Measurements from ENCODE around the gene CDKN1C.

The CDKN1C gene

GRCh38 chr11:2923446-2924375, 38.1 kb upstream of the CDKN1C start:
- DNase-seq (ENCODE audit: low spot score) = no peak

GRCh38 chr11:2922655-2923054, 37.1 kb upstream of the CDKN1C start:
- DNase-seq (ENCODE audit: low spot score) = no peak

GRCh38 chr11:2921742-2922493, 36.3 kb upstream of the CDKN1C start:
- no peak for DNase-seq (ENCODE audit: low spot score)

- DNase-seq (ENCODE audit: low spot score) = no peak
These were observed 35.7 kb upstream of the CDKN1C start for GRCh38 chr11:2921261-2921660.

- DNase-seq (ENCODE audit: low spot score) = no peak
These were observed 34.8 kb upstream of the CDKN1C start for GRCh38 chr11:2920343-2920742.

- DNase-seq (ENCODE audit: low spot score) = no peak
These were observed 34.3 kb upstream of the CDKN1C start for GRCh38 chr11:2919837-2920236.

- DNase-seq (ENCODE audit: low spot score) = no peak
These were observed 33.6 kb upstream of the CDKN1C start for GRCh38 chr11:2919188-2919587.

GRCh38 chr11:2917842-2918490, 32.4 kb upstream of the CDKN1C start:
- no peak for DNase-seq (ENCODE audit: low spot score)

GRCh38 chr11:2916892-2917645, 31.5 kb upstream of the CDKN1C start:
- DNase-seq (ENCODE audit: low spot score) = no peak

- DNase-seq (ENCODE audit: low spot score) = no peak
These were observed 30.7 kb upstream of the CDKN1C start for GRCh38 chr11:2916114-2916891.

GRCh38 chr11:2915473-2915872, 29.9 kb upstream of the CDKN1C start:
- no peak for DNase-seq (ENCODE audit: low spot score)

GRCh38 chr11:2914455-2915195, 29.1 kb upstream of the CDKN1C start:
- DNase-seq (ENCODE audit: low spot score) = no peak

GRCh38 chr11:2913776-2914175, 28.2 kb upstream of the CDKN1C start:
- no peak for DNase-seq (ENCODE audit: low spot score)

GRCh38 chr11:2913019-2913431, 27.4 kb upstream of the CDKN1C start:
- no peak for DNase-seq (ENCODE audit: low spot score)

GRCh38 chr11:2912498-2912897, 26.9 kb upstream of the CDKN1C start:
- DNase-seq (ENCODE audit: low spot score) = peak; percentile 81

- DNase-seq (ENCODE audit: low spot score) = no peak
These were observed 26.3 kb upstream of the CDKN1C start for GRCh38 chr11:2911785-2912391.

GRCh38 chr11:2911088-2911784, 25.7 kb upstream of the CDKN1C start:
- DNase-seq (ENCODE audit: low spot score) = no peak

- DNase-seq (ENCODE audit: low spot score) = no peak
These were observed 24.9 kb upstream of the CDKN1C start for GRCh38 chr11:2910401-2910955.
